ENCODE measurements around the gene ILF3.

DNA sequence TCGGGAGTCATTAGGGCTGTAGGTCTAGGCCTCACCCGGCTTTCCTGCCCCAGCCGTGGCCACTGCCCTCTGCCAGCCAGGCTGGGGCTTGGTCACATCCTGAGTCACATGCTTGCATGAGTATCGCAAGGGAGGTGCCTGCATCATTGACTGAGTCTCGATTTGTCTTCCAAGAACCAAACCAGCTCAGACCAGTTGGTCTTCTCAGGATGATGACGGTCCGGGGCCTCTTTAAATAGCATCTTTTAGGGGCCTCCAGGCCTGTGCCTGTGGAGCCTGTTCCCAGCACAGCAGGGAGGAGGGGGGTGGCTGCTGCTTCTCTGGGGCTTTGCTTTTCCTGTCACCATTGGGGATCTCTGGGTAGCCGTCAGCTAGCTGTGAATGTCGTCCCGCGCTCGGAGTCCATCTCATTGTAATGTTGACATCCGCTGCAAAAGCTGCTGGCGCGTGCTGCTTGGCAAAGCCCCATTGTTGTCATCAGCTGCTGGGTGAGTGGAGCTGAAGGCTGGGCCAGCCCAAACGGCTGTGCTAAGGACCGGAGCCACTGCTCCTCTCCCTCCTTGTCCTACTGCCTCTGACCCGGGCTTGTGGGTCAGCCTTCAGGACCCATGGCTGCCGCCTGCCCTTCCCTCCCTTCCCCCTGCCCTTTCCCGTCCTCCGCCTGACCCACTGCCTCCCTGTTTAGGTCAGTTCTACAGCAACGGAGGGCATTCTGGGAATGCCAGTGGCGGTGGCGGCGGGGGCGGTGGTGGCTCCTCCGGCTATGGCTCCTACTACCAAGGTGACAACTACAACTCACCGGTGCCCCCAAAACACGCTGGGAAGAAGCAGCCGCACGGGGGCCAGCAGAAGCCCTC, 32.7 kb downstream of the ILF3 start:
- TF ChIP-seq, protein P1, sequence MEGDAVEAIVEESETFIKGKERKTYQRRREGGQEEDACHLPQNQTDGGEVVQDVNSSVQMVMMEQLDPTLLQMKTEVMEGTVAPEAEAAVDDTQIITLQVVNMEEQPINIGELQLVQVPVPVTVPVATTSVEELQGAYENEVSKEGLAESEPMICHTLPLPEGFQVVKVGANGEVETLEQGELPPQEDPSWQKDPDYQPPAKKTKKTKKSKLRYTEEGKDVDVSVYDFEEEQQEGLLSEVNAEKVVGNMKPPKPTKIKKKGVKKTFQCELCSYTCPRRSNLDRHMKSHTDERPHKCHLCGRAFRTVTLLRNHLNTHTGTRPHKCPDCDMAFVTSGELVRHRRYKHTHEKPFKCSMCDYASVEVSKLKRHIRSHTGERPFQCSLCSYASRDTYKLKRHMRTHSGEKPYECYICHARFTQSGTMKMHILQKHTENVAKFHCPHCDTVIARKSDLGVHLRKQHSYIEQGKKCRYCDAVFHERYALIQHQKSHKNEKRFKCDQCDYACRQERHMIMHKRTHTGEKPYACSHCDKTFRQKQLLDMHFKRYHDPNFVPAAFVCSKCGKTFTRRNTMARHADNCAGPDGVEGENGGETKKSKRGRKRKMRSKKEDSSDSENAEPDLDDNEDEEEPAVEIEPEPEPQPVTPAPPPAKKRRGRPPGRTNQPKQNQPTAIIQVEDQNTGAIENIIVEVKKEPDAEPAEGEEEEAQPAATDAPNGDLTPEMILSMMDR (IDR thresholded peaks at IDR 0.05), result no peak
- no peak for TF ChIP-seq POLR2AphosphoS5 (IDR thresholded peaks at IDR 0.05)
- no peak for TF ChIP-seq POLR2A (IDR thresholded peaks at IDR 0.05)
- no peak for TF ChIP-seq EP300 (IDR thresholded peaks at IDR 0.05)

Data from suprapubic skin (tissue), 4 donors.